Suprapubic skin (tissue), 4 donors: ENCODE data around the gene TTC29.

Source experiments
- CTCF ChIP-seq, 2 donors: fragments of 200-600 bp in 1 of 2; fragments of 450-650 bp in 1 of 2; sonication (generic) in 1 of 2; IDR thresholded peaks; one replicate each; pipeline ENCODE4 v1.5.1; 2016 to 2019; ENCODE audit warnings: antibody characterized with exemption in 2 of 2, mild to moderate bottlenecking in 1 of 2, moderate library complexity in 1 of 2
- EP300 ChIP-seq: sonication (generic); formaldehyde crosslinking; IDR thresholded peaks from one replicate; pipeline ENCODE4 v1.6.1; 2017; ENCODE audit warnings: antibody characterized with exemption
- POLR2A ChIP-seq, 2 donors: fragments of 450-650 bp; IDR thresholded peaks; one replicate each; pipeline ENCODE4 v1.6.1; 2017; ENCODE audit warnings: antibody characterized with exemption in 2 of 2, mild to moderate bottlenecking in 2 of 2, moderate library complexity in 2 of 2
- POLR2AphosphoS5 ChIP-seq, 3 donors: sonication (generic); formaldehyde crosslinking; IDR thresholded peaks; one replicate each; pipeline ENCODE4 v1.6.1; 2017; ENCODE audit warnings: antibody characterized with exemption in 3 of 3

GRCh38 chr4:146814750-146815149 is 130.9 kb downstream of the TTC29 start:
- no peak for TF ChIP-seq CTCF (IDR thresholded peaks at IDR 0.05)
- TF ChIP-seq POLR2AphosphoS5 (IDR thresholded peaks at IDR 0.05), result no peak
- no peak for TF ChIP-seq POLR2A (IDR thresholded peaks at IDR 0.05)
- TF ChIP-seq EP300, result no peak
